Measurements from ENCODE around the gene GHSR. TPM values are rescaled to one million over a fixed set of nuclear protein-coding genes. Genes with fewer than 3 reads are reported as not detected.

Gene GHSR
- total RNA-seq, 1 experiment from 2014 or later: not detected

- no peaks in the 10 kb centered on the region for H3K9me3 ChIP-seq (ENCODE audit: control insufficient read depth, insufficient read depth, low read depth, low read length)
- in situ Hi-C loops (cut with HindIII; ENCODE audit: low pct_unique_long_range_greater_than_20kb, low sequenced_read_pairs): loop anchor here (25.0 kb wide), 1 partner anchor 109 kb away; no protein-coding TSS in a partner anchor
- intact Hi-C loops (cut with micrococcal nuclease; ENCODE audit: unreplicated experiment): loop anchor here (10.0 kb wide), 1 partner anchor 73 kb away; no protein-coding TSS in a partner anchor
- ChIA-PET CTCF (no interaction called here), POLR2A (no interaction called here)
- DNase-seq (ENCODE audit: low read depth, low spot score) (no peak), ATAC-seq (no peak)
- no peak overlapping the region for H3K4me3 ChIP-seq (ENCODE audit: low read depth in 2 of 2, low read length in 2 of 2)
- H3K27ac ChIP-seq (ENCODE audit: low read length): no peak overlapping the region
- no peaks in the 10 kb centered on the region for H3K27me3 ChIP-seq (ENCODE audit: control insufficient read depth, insufficient read depth, low read length)
- no peaks in the 10 kb centered on the region for H3K36me3 ChIP-seq (ENCODE audit: control insufficient read depth, insufficient read depth, low read length)
- no peaks in the 10 kb centered on the region for H3K4me1 ChIP-seq (ENCODE audit: control insufficient read depth, insufficient read depth, low read length)
- TF ChIP-seq POLR2AphosphoS5 (IDR thresholded peaks at IDR 0.05; ENCODE audit: low read depth, low read length) (no peak), REST (IDR thresholded peaks at IDR 0.05; ENCODE audit: insufficient read depth in 1 of 2, low read depth in 2 of 2, low read length in 1 of 2) (no peak), CTCF (IDR thresholded peaks at IDR 0.05) (no peak), SIN3A (IDR thresholded peaks at IDR 0.05; ENCODE audit: borderline replicate concordance, insufficient read depth, low read depth, low read length) (no peak), TCF7L2 (IDR thresholded peaks at IDR 0.05; ENCODE audit: low read depth, low read length) (no peak)
- BruUV-seq (replicated peaks): no TSS peak
These were observed 29.9 kb upstream of the GHSR start for GRCh38 chr3:172478116-172478515.

- no TSS peak for BruUV-seq (replicated peaks)
- peaks cover 5% of the 10 kb centered on the region; the same call in 1 of the 2 replicates for H3K9me3 ChIP-seq (ENCODE audit: control insufficient read depth, insufficient read depth, low read depth, low read length)
- no peak overlapping the region; a peak in 1 of 4 replicates for H3K4me3 ChIP-seq (ENCODE audit: low read depth in 2 of 2, low read length in 2 of 2)
- CTCF ChIA-PET: interaction anchor here (0.6 to 1.8 kb wide), 9 partner anchors 8 to 814 kb away, joined by 3 to 14 read pairs (median 4); no protein-coding TSS in a partner anchor
- POLR2A ChIA-PET: no interaction called here
- H3K4me1 ChIP-seq (ENCODE audit: control insufficient read depth, insufficient read depth, low read length): no peaks in the 10 kb centered on the region
- DNase-seq (ENCODE audit: low read depth, low spot score): no peak
- no peaks in the 10 kb centered on the region for H3K36me3 ChIP-seq (ENCODE audit: control insufficient read depth, insufficient read depth, low read length)
- TF ChIP-seq POLR2AphosphoS5 (IDR thresholded peaks at IDR 0.05; ENCODE audit: low read depth, low read length): no peak
- no peak for TF ChIP-seq TCF7L2 (IDR thresholded peaks at IDR 0.05; ENCODE audit: low read depth, low read length)
- TF ChIP-seq CTCF (IDR thresholded peaks at IDR 0.05): no peak
- no peak for TF ChIP-seq REST (IDR thresholded peaks at IDR 0.05; ENCODE audit: insufficient read depth in 1 of 2, low read depth in 2 of 2, low read length in 1 of 2)
- no peak for TF ChIP-seq SIN3A (IDR thresholded peaks at IDR 0.05; ENCODE audit: borderline replicate concordance, insufficient read depth, low read depth, low read length)
- H3K27me3 ChIP-seq (ENCODE audit: control insufficient read depth, insufficient read depth, low read length): no peaks in the 10 kb centered on the region
- intact Hi-C loops (cut with micrococcal nuclease; ENCODE audit: unreplicated experiment): loop anchor here (10.0 kb wide), 1 partner anchor 72 kb away; no protein-coding TSS in a partner anchor
- ATAC-seq: no peak
- no peak overlapping the region for H3K27ac ChIP-seq (ENCODE audit: low read length)
- in situ Hi-C loops (cut with HindIII; ENCODE audit: low pct_unique_long_range_greater_than_20kb, low sequenced_read_pairs): loop anchor here (25.0 kb wide), 1 partner anchor 111 kb away; no protein-coding TSS in a partner anchor
These were observed 28.1 kb upstream of the GHSR start for GRCh38 chr3:172476347-172476746.
